GM12875 (cell line): ENCODE measurements around the gene SASH1.

Experiments
- H3K4me3 ChIP-seq: one replicate; pipeline ENCODE4 v1.5.1; 2011; ENCODE audit warnings: low read depth, low read length, control low read depth
- CTCF ChIP-seq: IDR thresholded peaks from 2 replicates; pipeline ENCODE4 v1.5.1; 2011; ENCODE audit warnings: low read depth, mild to moderate bottlenecking, control low read depth, inconsistent platforms, low read length, moderate library complexity, borderline replicate concordance; ENCODE audit not compliant: insufficient read depth

SASH1 gene

GRCh38 chr6:148491638-148492251 lies 149.1 kb downstream of the SASH1 start:
- H3K4me3 ChIP-seq = no peak overlapping the region
- no peak for TF ChIP-seq CTCF

- no peak for TF ChIP-seq CTCF
- H3K4me3 ChIP-seq = no peak overlapping the region
Measured at GRCh38 chr6:148492654-148493290, 150.1 kb downstream of the SASH1 start.

- TF ChIP-seq CTCF = no peak
- no peak overlapping the region for H3K4me3 ChIP-seq
Measured at GRCh38 chr6:148493424-148493823, 150.8 kb downstream of the SASH1 start.

- no peak for TF ChIP-seq CTCF
- no peak overlapping the region for H3K4me3 ChIP-seq
Measured at GRCh38 chr6:148494226-148494625, 151.6 kb downstream of the SASH1 start.

- TF ChIP-seq CTCF = no peak
Measured at GRCh38 chr6:148495029-148495428, 152.4 kb downstream of the SASH1 start.

GRCh38 chr6:148497257-148497656 lies 154.6 kb downstream of the SASH1 start:
- H3K4me3 ChIP-seq = no peak overlapping the region
- no peak for TF ChIP-seq CTCF

More at GRCh38 chr6:148495029-148495428, 152.4 kb downstream of the SASH1 start:
- H3K4me3 ChIP-seq = no peak overlapping the region

GRCh38 chr6:148497717-148498116 lies 155.1 kb downstream of the SASH1 start:
- H3K4me3 ChIP-seq = no peak overlapping the region
- TF ChIP-seq CTCF = no peak
